ENCODE results near the gene LMTK2.
"Not testable (repeated sequence)": the region's sequence is repeated elsewhere in the genome, so short reads cannot be mapped to it uniquely, and the experiment has no call there.

LMTK2 gene

GRCh38 chr7:98205162-98205845, 98.6 kb downstream of the LMTK2 start:
- no peak for DNase-seq

GRCh38 chr7:98206451-98207330, 100.0 kb downstream of the LMTK2 start:
- DNase-seq, result no peak

GRCh38 chr7:98209166-98209920, 102.7 kb downstream of the LMTK2 start:
- DNase-seq, result no peak

GRCh38 chr7:98210513-98211220, 104.0 kb downstream of the LMTK2 start:
- no peak for DNase-seq

GRCh38 chr7:98211221-98211675, 104.6 kb downstream of the LMTK2 start, which contains the start of gene BHLHA15:
TSS of gene BHLHA15 (plus strand) at chr7:98211439. CDS start at chr7:98212310, 871 bp downstream.
- no peak for DNase-seq

GRCh38 chr7:98211676-98212531, 105.2 kb downstream of the LMTK2 start:
- no peak for DNase-seq

- DNase-seq, result no peak
Observed at GRCh38 chr7:98212532-98213041, 105.9 kb downstream of the LMTK2 start.

GRCh38 chr7:98213296-98213887, 106.7 kb downstream of the LMTK2 start:
- DNase-seq, result no peak

- DNase-seq, result no peak
Observed at GRCh38 chr7:98213888-98214810, 107.5 kb downstream of the LMTK2 start.

GRCh38 chr7:98214811-98215321, 108.2 kb downstream of the LMTK2 start:
- no peak for DNase-seq

- DNase-seq, result no peak
Observed at GRCh38 chr7:98215561-98216495, 109.2 kb downstream of the LMTK2 start.

GRCh38 chr7:98216941-98217622, 110.4 kb downstream of the LMTK2 start:
- no peak for DNase-seq

GRCh38 chr7:98217623-98218582, 111.2 kb downstream of the LMTK2 start:
- DNase-seq, result no peak

GRCh38 chr7:98219382-98219781, 112.7 kb downstream of the LMTK2 start:
- not testable (repeated sequence) for DNase-seq

GRCh38 chr7:98221611-98222532, 115.2 kb downstream of the LMTK2 start:
- DNase-seq, result no peak

Data from SW 1271 (cell line).